HG03457 (cell line): Measurements from ENCODE around the gene WNT1.

Source experiments
- ATAC-seq: cut with Tn5 transposase; IDR thresholded peaks from one replicate; pipeline ENCODE4 v1.9.1; 2021; ENCODE audit warnings: moderate number of reproducible peaks; ENCODE audit not compliant: unreplicated experiment

WNT1 gene

GRCh38 chr12:48999371-49000131 lies 21.4 kb downstream of the WNT1 start, which contains the start of gene DDN:
TSS of gene DDN (minus strand) at chr12:48999375. CDS start at chr12:48999287, 88 bp downstream.
- no peak for ATAC-seq

- ATAC-seq = no peak
Measured at GRCh38 chr12:49000346-49000745, 22.2 kb downstream of the WNT1 start.

- no peak for ATAC-seq
Measured at GRCh38 chr12:49008943-49009342, 30.8 kb downstream of the WNT1 start.

- no peak for ATAC-seq
Measured at GRCh38 chr12:49010092-49010668, 32.1 kb downstream of the WNT1 start.

- ATAC-seq = no peak
Measured at GRCh38 chr12:49012739-49013138, 34.6 kb downstream of the WNT1 start.

- no peak for ATAC-seq
Measured at GRCh38 chr12:49013428-49013827, 35.3 kb downstream of the WNT1 start.

- ATAC-seq = no peak
Measured at GRCh38 chr12:49014547-49014946, 36.4 kb downstream of the WNT1 start.

GRCh38 chr12:49015196-49015595 lies 37.1 kb downstream of the WNT1 start:
- ATAC-seq = no peak

- no peak for ATAC-seq
Measured at GRCh38 chr12:49017891-49018260, 39.8 kb downstream of the WNT1 start.

- peak; percentile 76 for ATAC-seq
Measured at GRCh38 chr12:49018261-49019119, 40.4 kb downstream of the WNT1 start, which contains the start of gene PRKAG1. TSS of gene PRKAG1 (minus strand) at chr12:49018776. CDS start at chr12:49018740, 36 bp downstream.

- ATAC-seq = peak; percentile 12
Measured at GRCh38 chr12:49019120-49019430, 41.0 kb downstream of the WNT1 start.

GRCh38 chr12:49019443-49020324 lies 41.6 kb downstream of the WNT1 start:
- no peak for ATAC-seq

- ATAC-seq = no peak
Measured at GRCh38 chr12:49020441-49020840, 42.3 kb downstream of the WNT1 start.

GRCh38 chr12:49021292-49021915 lies 43.3 kb downstream of the WNT1 start:
- no peak for ATAC-seq

- ATAC-seq = no peak
Measured at GRCh38 chr12:49022558-49023178, 44.5 kb downstream of the WNT1 start.

GRCh38 chr12:49023812-49024211 lies 45.7 kb downstream of the WNT1 start:
- no peak for ATAC-seq

- ATAC-seq = no peak
Measured at GRCh38 chr12:49024543-49024942, 46.4 kb downstream of the WNT1 start.

GRCh38 chr12:49025463-49025862 lies 47.3 kb downstream of the WNT1 start:
- ATAC-seq = no peak

- no peak for ATAC-seq
Measured at GRCh38 chr12:49026101-49026500, 48.0 kb downstream of the WNT1 start.
